Ovary (tissue), 9 donors: ENCODE results near the gene MAP6D1. TPM values are rescaled to one million over a fixed set of nuclear protein-coding genes. Genes with fewer than 3 reads are reported as not detected.

Source experiments
- DNase-seq, 5 donors: peaks; one replicate each; pipeline ENCODE4 v3.0.0-alpha.2; 2019 to 2020
- H3K27ac ChIP-seq, 2 donors: fragments of 200-600 bp; one replicate each; pipeline versions ENCODE4 v1.5.1 to v1.8.0; 2019 to 2022
- H3K27me3 ChIP-seq: fragments of 200-600 bp; one replicate; pipeline ENCODE4 v1.8.0; 2022
- H3K36me3 ChIP-seq: fragments of 200-600 bp; sonication (generic); one replicate; pipeline ENCODE4 v1.5.1; 2019
- H3K4me1 ChIP-seq: one replicate; pipeline ENCODE4 v1.8.1; 2013; ENCODE audit warnings: mild to moderate bottlenecking, moderate library complexity; ENCODE audit not compliant: insufficient read depth
- H3K4me3 ChIP-seq: fragments of 200-600 bp; sonication (generic); one replicate; pipeline ENCODE4 v1.5.1; 2017
- H3K9me3 ChIP-seq, 2 donors: fragments of 200-600 bp in 1 of 2; sonication (generic) in 1 of 2; one replicate each; pipeline versions ENCODE4 v1.5.1 to v1.8.1; 2013 to 2019; ENCODE audit warnings: mild to moderate bottlenecking in 1 of 2, moderate library complexity in 1 of 2
- CTCF ChIP-seq, 3 donors: fragments of 450-650 bp in 2 of 3; fragments of 200-600 bp in 1 of 3; IDR thresholded peaks; one replicate each; pipeline versions ENCODE4 v1.5.1 to v1.8.0; 2016 to 2022; ENCODE audit warnings: antibody characterized with exemption in 3 of 3, mild to moderate bottlenecking in 1 of 3
- EP300 ChIP-seq: sonication (generic); formaldehyde crosslinking; IDR thresholded peaks from one replicate; pipeline ENCODE4 v1.6.1; 2017; ENCODE audit warnings: antibody characterized with exemption
- POLR2A ChIP-seq: fragments of 450-650 bp; IDR thresholded peaks from one replicate; pipeline ENCODE4 v1.6.1; 2017; ENCODE audit warnings: antibody characterized with exemption, mild to moderate bottlenecking, moderate library complexity
- WGBS, 3 donors: extraction: QIAGEN DNeasy Blood & Tissue Kit in 1 of 3; methylation state at CpG; one replicate each; pipeline versions ENCODE4 v1.1.5 to v1.1.7; 2013 to 2017; 5-methylcytosine and 5-hydroxymethylcytosine counted together
- intact Hi-C, 4 donors: fragments of 100-400 bp; cut with DNase I; formaldehyde crosslinking; loops; one replicate each; pipeline versions ENCODE4 v1.11.0 to v1.15.1; 2022 to 2023
- polyA plus RNA-seq, 2 donors: library from polyadenylated mRNA; stranded (reverse); fragments of 200-250 nt in 1 of 2; fragments of 350-450 nt in 1 of 2; fragmentation: Illumina TruSeq in 1 of 2; extraction: RNeasy Lipid Tissue Mini Kit (QIAGEN cat#74804) in 1 of 2; gene quantifications; one replicate each; pipeline ENCODE4 v1.2.3, GENCODE V29; 2013 to 2014
- total RNA-seq, 7 donors: library from RNA; depleted of rRNA in 2 of 7; stranded (reverse); fragments of >200 nt in 2 of 7; fragmentation: NEBNext Ultra II Directional in 3 of 7; extraction: Animal tissue kit (Norgen Biotek cat#: 25700) in 3 of 7; gene quantifications; one replicate each; pipeline versions ENCODE4 v1.1.0 to v1.2.4, GENCODE V29; 2016 to 2023
- donor health status: DM: no; HTN: no; CAD: no; lungs with moderate emphysema.
- donor health status: DM: no; HTN: no; CAD: no.
- donor health status: Bipolar disorder and iron deficiency.
- donor health status: DM: yes; HTN: yes; CAD: no.
- donor health status: DM: no; HTN: no; CAD: no.
- donor health status: DM: yes; HTN: yes; CAD: no.

Gene MAP6D1
- total and polyA plus RNA-seq, 9 donors, result 0.47 to 3.1 (median 1.2) TPM

- Histone ChIP-seq H3K4me1 (no peaks in the 10 kb centered on the region), H3K27ac (no peak overlapping the region), H3K27me3 (no peaks in the 10 kb centered on the region), H3K4me3 (no peak overlapping the region), H3K9me3 (no peaks in the 10 kb centered on the region), H3K36me3 (no peaks in the 10 kb centered on the region)
- DNase-seq, result no peak
- intact Hi-C loops, result no loop called here
- no peak for TF ChIP-seq POLR2A
- TF ChIP-seq CTCF (IDR thresholded peaks at IDR 0.05), result no peak
- TF ChIP-seq EP300, result no peak
- 85 to 87% (median 86%) methylated on average over 5 of the region's 5 CpGs for WGBS, 3 donors
Observed at GRCh38 chr3:183809270-183809669, 16.1 kb downstream of the MAP6D1 start.

- no peak for TF ChIP-seq CTCF (IDR thresholded peaks at IDR 0.05)
- TF ChIP-seq EP300, result no peak
- TF ChIP-seq POLR2A, result no peak
- H3K4me3 ChIP-seq, result no peak overlapping the region
- WGBS, 3 donors, result 93 to 96% (median 93%) methylated on average over 11 of the region's 11 CpGs
- no peaks in the 10 kb centered on the region for H3K4me1 ChIP-seq
- intact Hi-C loops, result no loop called here
- H3K9me3 ChIP-seq, result no peaks in the 10 kb centered on the region
- no peaks in the 10 kb centered on the region for H3K36me3 ChIP-seq
- no peak for DNase-seq
- H3K27me3 ChIP-seq, result no peaks in the 10 kb centered on the region
- no peak overlapping the region for H3K27ac ChIP-seq
Observed at GRCh38 chr3:183808355-183808754, 17.0 kb downstream of the MAP6D1 start.

- intact Hi-C loops, result no loop called here
Observed at GRCh38 chr3:183807881-183808280, 17.5 kb downstream of the MAP6D1 start.

GRCh38 chr3:183807209-183807728 is 18.1 kb downstream of the MAP6D1 start:
- no peak for DNase-seq
- TF ChIP-seq CTCF (IDR thresholded peaks at IDR 0.05) (no peak), EP300 (no peak), POLR2A (no peak)
- no peaks in the 10 kb centered on the region for H3K4me1 ChIP-seq
- no peaks in the 10 kb centered on the region for H3K9me3 ChIP-seq
- no peaks in the 10 kb centered on the region for H3K36me3 ChIP-seq
- no peak overlapping the region for H3K27ac ChIP-seq
- intact Hi-C loops, result no loop called here
- H3K4me3 ChIP-seq, result no peak overlapping the region
- 88 to 90% (median 88%) methylated on average over 12 of the region's 12 CpGs for WGBS, 3 donors
- H3K27me3 ChIP-seq, result no peaks in the 10 kb centered on the region

More at GRCh38 chr3:183807881-183808280, 17.5 kb downstream of the MAP6D1 start:
- DNase-seq, result no peak
- TF ChIP-seq POLR2A (no peak), EP300 (no peak), CTCF (IDR thresholded peaks at IDR 0.05) (no peak)
- Histone ChIP-seq H3K4me3 (no peak overlapping the region), H3K4me1 (no peaks in the 10 kb centered on the region), H3K27me3 (no peaks in the 10 kb centered on the region), H3K36me3 (no peaks in the 10 kb centered on the region), H3K9me3 (no peaks in the 10 kb centered on the region), H3K27ac (no peak overlapping the region)
- 87 to 92% (median 87%) methylated on average over 12 of the region's 12 CpGs for WGBS, 3 donors
